Measurements from ENCODE around the gene ADGRL3.

DNA sequence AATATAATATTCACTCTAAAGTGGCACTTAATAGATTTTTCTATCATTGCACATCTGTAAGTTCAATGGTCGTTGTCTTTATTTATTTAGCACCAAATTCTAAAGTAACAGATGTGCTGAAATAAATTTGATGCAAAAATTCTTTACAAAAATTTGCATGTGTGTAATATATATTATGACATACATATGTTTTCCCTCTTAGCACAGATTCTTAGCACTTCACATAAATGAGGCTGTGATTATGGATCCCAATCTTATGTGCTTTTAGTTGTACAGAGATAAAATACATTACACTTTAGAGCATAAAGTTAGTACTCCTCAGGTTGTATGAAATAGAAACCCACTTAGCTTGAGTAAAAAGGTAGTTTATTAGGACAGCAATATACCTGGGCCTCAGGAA is 915.1 kb downstream of the ADGRL3 start:
- TF ChIP-seq, protein P1, sequence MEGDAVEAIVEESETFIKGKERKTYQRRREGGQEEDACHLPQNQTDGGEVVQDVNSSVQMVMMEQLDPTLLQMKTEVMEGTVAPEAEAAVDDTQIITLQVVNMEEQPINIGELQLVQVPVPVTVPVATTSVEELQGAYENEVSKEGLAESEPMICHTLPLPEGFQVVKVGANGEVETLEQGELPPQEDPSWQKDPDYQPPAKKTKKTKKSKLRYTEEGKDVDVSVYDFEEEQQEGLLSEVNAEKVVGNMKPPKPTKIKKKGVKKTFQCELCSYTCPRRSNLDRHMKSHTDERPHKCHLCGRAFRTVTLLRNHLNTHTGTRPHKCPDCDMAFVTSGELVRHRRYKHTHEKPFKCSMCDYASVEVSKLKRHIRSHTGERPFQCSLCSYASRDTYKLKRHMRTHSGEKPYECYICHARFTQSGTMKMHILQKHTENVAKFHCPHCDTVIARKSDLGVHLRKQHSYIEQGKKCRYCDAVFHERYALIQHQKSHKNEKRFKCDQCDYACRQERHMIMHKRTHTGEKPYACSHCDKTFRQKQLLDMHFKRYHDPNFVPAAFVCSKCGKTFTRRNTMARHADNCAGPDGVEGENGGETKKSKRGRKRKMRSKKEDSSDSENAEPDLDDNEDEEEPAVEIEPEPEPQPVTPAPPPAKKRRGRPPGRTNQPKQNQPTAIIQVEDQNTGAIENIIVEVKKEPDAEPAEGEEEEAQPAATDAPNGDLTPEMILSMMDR (IDR thresholded peaks at IDR 0.05), result no peak
- TF ChIP-seq EZH2 (IDR thresholded peaks at IDR 0.05; ENCODE audit: borderline replicate concordance, insufficient read depth, low read depth, low read length, poor library complexity, severe bottlenecking), result no peak

Measured in B cell (primary cell).